Gastrocnemius medialis (tissue), 4 donors: ENCODE measurements around the gene RMI2.

ENCODE experiments used
- CTCF ChIP-seq, 5 experiments: fragments of 450-650 bp in 3 of 5; fragments of 200-600 bp in 2 of 5; sonication (generic) in 2 of 5; IDR thresholded peaks in 4 of 5; conservative IDR thresholded peaks in 1 of 5; 1 replicate in 4 of 5; 2 replicates in 1 of 5; pipeline ENCODE4 v1.5.1; 2016 to 2019; ENCODE audit warnings: antibody characterized with exemption in 5 of 5, mild to moderate bottlenecking in 3 of 5, moderate library complexity in 3 of 5
- POLR2A ChIP-seq, 2 donors: fragments of 450-650 bp; IDR thresholded peaks; one replicate each; pipeline ENCODE4 v1.6.1; 2017; ENCODE audit warnings: antibody characterized with exemption in 2 of 2, mild to moderate bottlenecking in 2 of 2, moderate library complexity in 2 of 2

GRCh38 chr16:11313493-11314308 lies 31.6 kb upstream of the RMI2 start:
- TF ChIP-seq CTCF (IDR thresholded peaks at IDR 0.05 in 4 of 5, conservative IDR thresholded peaks at IDR 0.05 in 1 of 5): no peak
- no peak for TF ChIP-seq POLR2A (IDR thresholded peaks at IDR 0.05)
